ENCODE data around the gene ALK.

Gene ALK

DNA sequence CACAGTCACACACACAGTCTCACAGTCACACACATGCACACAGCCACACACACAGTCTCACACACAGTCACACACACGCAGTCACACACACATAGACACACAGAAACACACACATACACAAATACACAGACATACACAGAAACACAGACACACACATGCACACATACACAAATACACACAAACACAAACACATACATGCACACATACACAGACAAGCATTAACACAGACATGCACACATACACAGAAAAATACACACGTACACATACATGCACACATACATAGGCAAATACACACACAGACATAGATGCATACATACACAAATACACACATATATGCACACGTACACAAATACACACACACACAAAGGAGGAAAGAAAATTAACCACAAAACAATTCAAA, 150.5 kb downstream of the ALK start:
- Histone ChIP-seq H3K4me3 (ENCODE audit: low read depth, low read length) (no peak overlapping the region), H3K27me3 (ENCODE audit: insufficient read depth, low read depth, severe bottlenecking) (no peaks in the 10 kb centered on the region), H3K27ac (no peak overlapping the region), H3K36me3 (no peaks in the 10 kb centered on the region), H3K9me3 (ENCODE audit: severe bottlenecking) (no peaks in the 10 kb centered on the region)
- no peak for TF ChIP-seq CTCF (IDR thresholded peaks at IDR 0.05; ENCODE audit: low read depth, low read length)
- no peak for DNase-seq

DNA sequence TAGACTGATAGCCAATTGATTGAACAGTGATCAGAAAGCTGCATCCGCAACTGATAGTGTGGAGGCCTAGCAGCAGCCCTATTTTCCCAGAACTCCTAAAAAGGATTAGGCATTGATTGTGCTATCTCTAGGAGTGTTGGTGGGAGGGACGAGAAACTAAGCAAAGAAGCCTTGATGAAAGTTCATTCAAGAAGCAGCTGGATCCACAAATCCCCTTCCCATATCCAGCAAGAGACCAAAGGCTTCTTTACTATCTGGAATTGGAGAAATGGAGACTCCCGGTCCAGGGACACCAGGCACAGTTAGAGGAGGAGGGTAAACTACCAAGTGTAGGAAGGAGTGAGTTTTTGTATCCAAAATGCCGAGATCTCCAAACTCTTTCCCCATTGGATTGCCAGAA, 151.5 kb downstream of the ALK start:
- no peak for DNase-seq
- no peaks in the 10 kb centered on the region for H3K36me3 ChIP-seq
- no peak overlapping the region for H3K27ac ChIP-seq
- H3K9me3 ChIP-seq (ENCODE audit: severe bottlenecking): no peaks in the 10 kb centered on the region
- H3K4me3 ChIP-seq (ENCODE audit: low read depth, low read length): no peak overlapping the region
- H3K27me3 ChIP-seq (ENCODE audit: insufficient read depth, low read depth, severe bottlenecking): no peaks in the 10 kb centered on the region
- TF ChIP-seq CTCF (IDR thresholded peaks at IDR 0.05; ENCODE audit: low read depth, low read length): no peak

- 0 out of 2 replicates have a peak overlapping the region, but pooled peaks have one; percentile 7 for H3K27ac ChIP-seq
- no peaks in the 10 kb centered on the region for H3K9me3 ChIP-seq (ENCODE audit: severe bottlenecking)
- H3K27me3 ChIP-seq (ENCODE audit: insufficient read depth, low read depth, severe bottlenecking): no peaks in the 10 kb centered on the region
- no peak overlapping the region for H3K4me3 ChIP-seq (ENCODE audit: low read depth, low read length)
- H3K36me3 ChIP-seq: no peaks in the 10 kb centered on the region
- no peak for TF ChIP-seq CTCF (IDR thresholded peaks at IDR 0.05; ENCODE audit: low read depth, low read length)
- peak; percentile 44 for DNase-seq
These were observed 153.6 kb downstream of the ALK start for GRCh38 chr2:29767606-29768335.

- no peaks in the 10 kb centered on the region for H3K27me3 ChIP-seq (ENCODE audit: insufficient read depth, low read depth, severe bottlenecking)
- H3K36me3 ChIP-seq: no peaks in the 10 kb centered on the region
- TF ChIP-seq CTCF (IDR thresholded peaks at IDR 0.05; ENCODE audit: low read depth, low read length): no peak
- H3K27ac ChIP-seq: no peak overlapping the region
- H3K4me3 ChIP-seq (ENCODE audit: low read depth, low read length): no peak overlapping the region
- H3K9me3 ChIP-seq (ENCODE audit: severe bottlenecking): no peaks in the 10 kb centered on the region
- no peak for DNase-seq
These were observed 155.2 kb downstream of the ALK start for GRCh38 chr2:29766191-29766590.

GRCh38 chr2:29765721-29766120, 155.7 kb downstream of the ALK start:
- DNase-seq: no peak
- H3K27me3 ChIP-seq (ENCODE audit: insufficient read depth, low read depth, severe bottlenecking): no peaks in the 10 kb centered on the region
- H3K9me3 ChIP-seq (ENCODE audit: severe bottlenecking): no peaks in the 10 kb centered on the region
- H3K36me3 ChIP-seq: no peaks in the 10 kb centered on the region
- H3K4me3 ChIP-seq (ENCODE audit: low read depth, low read length): no peak overlapping the region
- TF ChIP-seq CTCF (IDR thresholded peaks at IDR 0.05; ENCODE audit: low read depth, low read length): no peak
- H3K27ac ChIP-seq: no peak overlapping the region

- TF ChIP-seq CTCF (IDR thresholded peaks at IDR 0.05; ENCODE audit: low read depth, low read length): no peak
- H3K9me3 ChIP-seq (ENCODE audit: severe bottlenecking): no peaks in the 10 kb centered on the region
- H3K27ac ChIP-seq: no peak overlapping the region
- H3K36me3 ChIP-seq: no peaks in the 10 kb centered on the region
- no peaks in the 10 kb centered on the region for H3K27me3 ChIP-seq (ENCODE audit: insufficient read depth, low read depth, severe bottlenecking)
- DNase-seq: no peak
- H3K4me3 ChIP-seq (ENCODE audit: low read depth, low read length): no peak overlapping the region
These were observed 158.0 kb downstream of the ALK start for GRCh38 chr2:29763371-29763770.

All from WERI-Rb-1 (cell line).